ENCODE measurements around the gene TLCD2. TPM values are rescaled to one million over a fixed set of nuclear protein-coding genes. Genes with fewer than 3 reads are reported as not detected.
"Not testable (repeated sequence)": the region's sequence is repeated elsewhere in the genome, so short reads cannot be mapped to it uniquely, and the experiment has no call there.

Gene TLCD2
- total RNA-seq, 1 donor from 2014 or later: 0.09 TPM

DNA sequence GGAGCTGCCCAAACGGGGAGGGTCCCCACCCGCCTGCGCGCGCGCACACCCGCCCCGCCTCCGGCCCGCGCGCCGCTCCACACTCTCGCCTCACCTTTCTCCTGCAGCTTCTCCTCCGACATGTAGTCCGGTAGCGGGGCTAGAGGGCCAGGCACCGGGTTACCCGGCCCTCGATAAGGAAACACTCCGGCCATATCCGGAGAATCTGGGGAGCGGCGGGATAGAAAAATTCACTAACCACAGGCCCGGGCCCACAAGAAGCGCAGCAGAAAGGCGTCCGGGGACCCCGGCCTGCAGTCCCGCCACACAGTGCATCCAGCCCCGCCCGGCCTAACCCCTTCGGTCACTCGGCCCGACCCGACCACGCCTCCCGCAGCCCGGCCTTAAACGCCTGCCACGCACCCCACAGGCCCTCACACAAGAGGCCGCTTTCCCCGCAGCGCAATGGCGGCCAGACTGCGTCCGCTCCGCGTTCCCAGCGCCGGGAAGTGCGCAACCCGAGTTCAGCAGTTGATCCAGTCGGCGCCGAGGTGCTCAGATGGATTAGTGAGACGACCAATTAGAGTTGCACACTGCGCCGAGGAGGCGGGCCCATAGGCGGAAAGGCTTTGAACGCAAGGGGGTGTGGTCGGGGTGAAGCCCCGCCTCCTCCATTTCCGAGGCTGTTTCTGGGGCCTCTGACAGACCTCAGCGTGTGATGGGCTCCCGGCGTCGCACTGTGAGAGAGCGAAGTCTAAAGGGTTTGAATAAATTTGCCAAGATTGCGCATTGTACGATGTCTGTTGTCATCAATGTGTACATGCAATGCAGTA is 25.6 kb downstream of the TLCD2 start, which contains the start of gene PRPF8:
Gene PRPF8 (minus strand): TSS at position 490 of the 812 bp plus-strand sequence. CDS start 296 bp downstream, at position 194.
- intact Hi-C loops (cut with micrococcal nuclease): loop anchor here (1.0 to 2.0 kb wide), 2 partner anchors 32 to 35 kb away; partner anchors contain the start of gene RILP
- H3K4me1 Mint-ChIP-seq (ENCODE audit: low read depth): peaks cover 23% of the 10 kb centered on the region
- peak within 1 kb of the TSS; percentile 98 for H3K4me3 Mint-ChIP-seq (ENCODE audit: low read depth)
- H3K9me3 Mint-ChIP-seq: no peaks in the 10 kb centered on the region
- peaks cover 52% of the 10 kb centered on the region for H3K36me3 Mint-ChIP-seq (ENCODE audit: low read depth)
- H3K27ac Mint-ChIP-seq: peak within 1 kb of the TSS; percentile 94
- peak; percentile 98 for DNase-seq (ENCODE audit: low spot score)
- H3K27me3 Mint-ChIP-seq (ENCODE audit: low read depth): no peaks in the 10 kb centered on the region

DNA sequence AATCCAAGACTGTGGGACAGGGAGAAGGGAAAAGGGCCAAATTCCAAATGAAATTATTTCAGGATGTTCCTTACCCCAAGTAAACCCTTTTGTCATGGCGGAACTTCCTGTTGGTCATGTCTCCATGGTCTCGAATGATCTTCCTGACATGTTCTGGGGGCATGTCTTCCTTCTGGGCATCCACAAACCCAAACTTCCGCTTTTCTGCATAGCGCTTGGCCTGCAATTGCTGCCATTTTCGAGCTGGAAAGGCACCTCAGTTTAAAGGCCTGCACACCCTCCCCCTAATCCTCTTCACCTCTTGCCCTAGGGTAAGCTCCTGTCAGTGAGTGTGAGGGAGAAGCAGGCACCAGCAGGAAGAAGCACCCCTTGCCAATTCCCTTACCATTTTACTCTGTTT is 26.7 kb downstream of the TLCD2 start:
- peaks cover 63% of the 10 kb centered on the region for H3K36me3 Mint-ChIP-seq (ENCODE audit: low read depth)
- peak overlapping the region; percentile 94 for H3K27ac Mint-ChIP-seq
- intact Hi-C loops (cut with micrococcal nuclease): no loop called here

DNA sequence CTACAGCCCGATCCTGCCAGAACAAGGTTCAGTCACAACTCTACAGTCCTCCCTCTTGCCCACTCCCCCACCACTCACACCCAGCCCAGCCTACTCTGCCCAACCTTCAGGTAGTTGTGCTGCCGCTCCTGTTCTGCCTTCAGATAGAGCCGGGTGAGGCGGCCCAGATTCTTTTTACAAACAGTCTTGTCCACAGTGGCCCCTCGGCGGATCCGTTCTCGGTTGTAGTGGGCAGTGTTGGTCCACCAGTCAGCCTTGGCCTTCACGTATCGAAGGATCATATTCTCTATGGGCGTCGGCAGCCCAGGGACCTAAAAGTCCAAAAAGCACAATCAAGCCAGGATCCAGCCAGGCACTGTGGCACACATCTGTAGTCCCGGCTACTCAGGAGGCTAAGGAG is 33.8 kb downstream of the TLCD2 start:
- no peaks in the 10 kb centered on the region for H3K27me3 Mint-ChIP-seq (ENCODE audit: low read depth)
- DNase-seq (ENCODE audit: low spot score): no peak
- intact Hi-C loops (cut with micrococcal nuclease): no loop called here
- no peak overlapping the region for H3K27ac Mint-ChIP-seq
- H3K4me1 Mint-ChIP-seq (ENCODE audit: low read depth): no peaks in the 10 kb centered on the region
- H3K36me3 Mint-ChIP-seq (ENCODE audit: low read depth): peaks cover 90% of the 10 kb centered on the region
- no peak overlapping the region for H3K4me3 Mint-ChIP-seq (ENCODE audit: low read depth)
- H3K9me3 Mint-ChIP-seq: no peaks in the 10 kb centered on the region

More for the DNA sequence above, 26.7 kb downstream of the TLCD2 start:
- Mint-ChIP-seq H3K27me3 (ENCODE audit: low read depth) (no peaks in the 10 kb centered on the region), H3K9me3 (no peaks in the 10 kb centered on the region), H3K4me3 (ENCODE audit: low read depth) (peak overlapping the region; percentile 98), H3K4me1 (ENCODE audit: low read depth) (peaks cover 23% of the 10 kb centered on the region)
- DNase-seq (ENCODE audit: low spot score): no peak

- DNase-seq (ENCODE audit: low spot score): no peak
- H3K27ac Mint-ChIP-seq: no peak overlapping the region
Observed at GRCh38 chr17:1673041-1673785, 37.0 kb downstream of the TLCD2 start.

DNA sequence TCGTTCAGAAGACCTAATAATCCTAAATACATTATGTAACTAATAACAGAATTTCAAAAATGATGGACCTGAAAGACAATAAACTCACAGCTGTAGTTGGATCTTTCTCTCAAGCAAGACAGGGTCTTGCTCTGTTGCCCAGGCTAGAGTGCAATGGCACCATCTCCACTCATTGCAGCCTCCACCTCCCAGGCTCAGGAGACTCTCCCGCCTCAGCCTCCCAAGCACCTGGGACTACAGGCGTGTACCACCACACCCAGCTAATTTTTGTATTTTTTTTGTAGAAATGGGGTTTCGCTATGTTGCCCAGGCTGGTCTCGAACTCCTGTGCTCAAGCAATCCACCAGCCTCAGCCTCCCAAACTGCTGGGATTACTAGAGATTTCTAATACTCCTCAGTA is 46.2 kb downstream of the TLCD2 start:
- H3K36me3 Mint-ChIP-seq (ENCODE audit: low read depth): peaks cover 83% of the 10 kb centered on the region
- intact Hi-C loops (cut with micrococcal nuclease); H3K27me3 Mint-ChIP-seq (ENCODE audit: low read depth); H3K9me3 Mint-ChIP-seq; H3K4me1 Mint-ChIP-seq (ENCODE audit: low read depth); H3K4me3 Mint-ChIP-seq (ENCODE audit: low read depth); DNase-seq (ENCODE audit: low spot score); H3K27ac Mint-ChIP-seq: not testable (repeated sequence)

More at GRCh38 chr17:1673041-1673785, 37.0 kb downstream of the TLCD2 start:
- intact Hi-C loops (cut with micrococcal nuclease): no loop called here
- Mint-ChIP-seq H3K36me3 (ENCODE audit: low read depth) (peaks cover 88% of the 10 kb centered on the region), H3K4me1 (ENCODE audit: low read depth) (peaks cover 14% of the 10 kb centered on the region), H3K9me3 (no peaks in the 10 kb centered on the region), H3K27me3 (ENCODE audit: low read depth) (no peaks in the 10 kb centered on the region), H3K4me3 (ENCODE audit: low read depth) (no peak overlapping the region)

DNA sequence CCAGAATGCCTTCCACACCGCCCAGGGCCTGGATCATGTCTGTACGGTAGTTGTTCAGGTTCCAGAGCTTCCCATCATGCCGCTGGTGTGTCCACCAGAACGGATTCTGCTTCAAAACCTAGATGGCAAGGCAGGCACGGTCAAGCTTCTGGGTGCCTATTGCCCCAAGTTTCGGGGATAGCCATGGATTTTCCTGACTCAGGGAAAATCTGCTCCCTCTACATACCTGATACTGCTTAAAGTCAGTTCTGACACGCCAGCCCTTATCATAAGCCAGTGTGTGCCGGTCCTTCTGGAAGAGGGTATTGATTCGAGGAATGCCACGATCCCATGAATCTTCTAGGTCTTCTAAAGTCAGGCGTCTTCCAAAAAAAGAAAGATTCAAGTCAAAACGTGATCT is 49.1 kb downstream of the TLCD2 start:
- H3K36me3 Mint-ChIP-seq (ENCODE audit: low read depth): peaks cover 89% of the 10 kb centered on the region
- no peaks in the 10 kb centered on the region for H3K4me1 Mint-ChIP-seq (ENCODE audit: low read depth)
- no peak overlapping the region for H3K4me3 Mint-ChIP-seq (ENCODE audit: low read depth)
- DNase-seq (ENCODE audit: low spot score): no peak
- no peaks in the 10 kb centered on the region for H3K9me3 Mint-ChIP-seq
- intact Hi-C loops (cut with micrococcal nuclease): no loop called here
- no peaks in the 10 kb centered on the region for H3K27me3 Mint-ChIP-seq (ENCODE audit: low read depth)
- no peak overlapping the region for H3K27ac Mint-ChIP-seq

- no peak overlapping the region for H3K4me3 Mint-ChIP-seq (ENCODE audit: low read depth)
- intact Hi-C loops (cut with micrococcal nuclease): no loop called here
- H3K9me3 Mint-ChIP-seq: no peaks in the 10 kb centered on the region
- H3K4me1 Mint-ChIP-seq (ENCODE audit: low read depth): no peaks in the 10 kb centered on the region
- H3K27me3 Mint-ChIP-seq (ENCODE audit: low read depth): no peaks in the 10 kb centered on the region
- DNase-seq (ENCODE audit: low spot score): no peak
- no peak overlapping the region for H3K27ac Mint-ChIP-seq
- peaks cover 86% of the 10 kb centered on the region for H3K36me3 Mint-ChIP-seq (ENCODE audit: low read depth)
Observed at GRCh38 chr17:1658100-1658499, 52.1 kb downstream of the TLCD2 start.

- no peak overlapping the region for H3K27ac Mint-ChIP-seq
Observed at GRCh38 chr17:1653735-1654134, 56.4 kb downstream of the TLCD2 start.

DNA sequence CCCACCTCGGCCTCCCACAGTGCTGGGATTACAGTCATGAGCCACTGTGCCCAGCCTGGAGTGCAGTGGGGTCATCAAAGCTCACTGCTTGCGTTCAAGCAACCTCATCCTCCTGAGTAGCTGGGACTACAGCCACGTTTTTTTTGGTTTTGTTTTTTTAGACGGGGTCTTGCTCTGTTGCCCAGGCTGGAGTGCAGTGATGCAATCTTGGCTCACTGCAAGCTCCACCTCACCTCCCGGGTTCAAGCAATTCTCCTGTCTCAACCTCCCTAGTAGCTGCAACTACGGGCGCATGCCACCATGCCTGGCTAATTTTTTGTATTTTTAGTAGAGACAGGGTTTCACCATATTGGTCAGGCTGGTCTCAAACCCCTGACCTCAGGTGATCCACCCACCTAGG is 57.4 kb downstream of the TLCD2 start:
- DNase-seq (ENCODE audit: low spot score); H3K9me3 Mint-ChIP-seq; H3K4me3 Mint-ChIP-seq (ENCODE audit: low read depth); H3K4me1 Mint-ChIP-seq (ENCODE audit: low read depth); H3K27me3 Mint-ChIP-seq (ENCODE audit: low read depth); intact Hi-C loops (cut with micrococcal nuclease); H3K27ac Mint-ChIP-seq: not testable (repeated sequence)
- peaks cover 68% of the 10 kb centered on the region for H3K36me3 Mint-ChIP-seq (ENCODE audit: low read depth)

More at GRCh38 chr17:1653735-1654134, 56.4 kb downstream of the TLCD2 start:
- Mint-ChIP-seq H3K4me3 (ENCODE audit: low read depth) (no peak overlapping the region), H3K27me3 (ENCODE audit: low read depth) (no peaks in the 10 kb centered on the region), H3K9me3 (no peaks in the 10 kb centered on the region), H3K36me3 (ENCODE audit: low read depth) (peaks cover 78% of the 10 kb centered on the region), H3K4me1 (ENCODE audit: low read depth) (peaks cover 7% of the 10 kb centered on the region)
- no peak for DNase-seq (ENCODE audit: low spot score)
- intact Hi-C loops (cut with micrococcal nuclease): no loop called here

Other genes starting within 250 kb of the TLCD2 start
- 54.3 and 55.1 TPM in 2 replicates for gene MYO1C, start 217.7 kb downstream of the TLCD2 start, total RNA-seq
- gene INPP5K, start 193.8 kb downstream of the TLCD2 start, total RNA-seq: 26.2 and 31.0 TPM in 2 replicates
- 70.8 and 71.6 TPM in 2 replicates for gene PITPNA, start 147.6 kb downstream of the TLCD2 start, total RNA-seq
- 2.3 and 2.4 TPM in 2 replicates for gene SLC43A2, start 81.5 kb downstream of the TLCD2 start, total RNA-seq
- gene SCARF1, start 64.6 kb downstream of the TLCD2 start, total RNA-seq: 3.3 and 3.4 TPM in 2 replicates
- gene RILP, start 60.5 kb downstream of the TLCD2 start, total RNA-seq: 8.2 and 8.9 TPM in 2 replicates
- 435 and 439 TPM in 2 replicates for gene PRPF8, start 25.5 kb downstream of the TLCD2 start, total RNA-seq
- 16.9 and 17.3 TPM in 2 replicates for gene WDR81, start 14.3 kb upstream of the TLCD2 start, total RNA-seq
- gene SERPINF2, start 32.5 kb upstream of the TLCD2 start, total RNA-seq: 0.14 TPM in 1 of 2 replicates, not detected in the other
- gene SERPINF1, start 51.7 kb upstream of the TLCD2 start, total RNA-seq: not detected in 2 replicates
- 26.9 and 31.0 TPM in 2 replicates for gene SMYD4, start 119.5 kb upstream of the TLCD2 start, total RNA-seq
- gene RPA1, start 119.6 kb upstream of the TLCD2 start, total RNA-seq: 229 and 243 TPM in 2 replicates

Measured in activated T-helper 2 cell treated with anti-CD3 and anti-CD28 coated beads, Interferon-gamma antibody, Interleukin-2, Interleukin-4, amounts not matched to agents 10 μg/mL and 5 μg/mL and 100 μg/mL, durations not matched to agents 14 hours and 24 hours and 36 hours (primary cell).